GM12878 (cell line): ENCODE results near the gene SLC26A8. TPM values are rescaled to one million over a fixed set of nuclear protein-coding genes. Genes with fewer than 3 reads are reported as not detected.

Experiments used
- polyA plus RNA-seq, 11 experiments: library from polyadenylated mRNA; depleted of rRNA in 4 of 11; unstranded in 6 of 11; stranded (reverse) in 5 of 11; fragments of >200 nt; fragmentation: Nextera tagmentation in 4 of 11; fragmentation: Illumina TruSeq in 1 of 11; extraction: Ambion mirVana in 4 of 11; extraction: Trizol in 1 of 11; gene quantifications; 1 replicate in 1 of 11; 2 replicates in 10 of 11; pipeline versions ENCODE4 v1.2.1 to v1.2.3, GENCODE V29; 2011 to 2016; ENCODE audit warnings: inconsistent platforms in 2 of 11, missing spikeins in 2 of 11, low read depth in 1 of 11
- total RNA-seq, 4 experiments: library from RNA; depleted of rRNA in 3 of 4; stranded (reverse); fragments of >200 nt in 3 of 4; fragmentation: Illumina TruSeq in 1 of 4; extraction: Trizol in 1 of 4; gene quantifications; 2 replicates each; pipeline versions ENCODE4 v1.2.1 to v1.2.3, GENCODE V29; 2013 to 2021

Gene SLC26A8
- total and polyA plus RNA-seq, 10 of the 15 experiments (the other 5 are each of a cell fraction or from before 2014, with no cell fraction given), result 0.09 to 0.95 (median 0.27) TPM; not detected in 2

Other genes with a start within 250 kb of the SLC26A8 start
Only the 7 nearest of the 9 such genes appear.
- gene CLPSL1, start 243.6 kb downstream of the SLC26A8 start, total RNA-seq (2014; rRNA removed), result not detected in 2 replicates
- gene CLPSL1, start 243.6 kb downstream of the SLC26A8 start, total RNA-seq (2014; rRNA removed; fragmentation: Illumina TruSeq; extraction: Trizol), result not detected in 2 replicates
- not detected in 2 replicates for gene CLPSL1, start 243.6 kb downstream of the SLC26A8 start, total RNA-seq (2021)
- not detected in 2 replicates for gene CLPSL1, start 243.6 kb downstream of the SLC26A8 start, polyA plus RNA-seq (2011; rRNA removed)
- gene CLPSL1, start 243.6 kb downstream of the SLC26A8 start, polyA plus RNA-seq (2014; fragmentation: Illumina TruSeq; extraction: Trizol), result not detected in 2 replicates
- gene CLPSL1, start 243.6 kb downstream of the SLC26A8 start, polyA plus RNA-seq (2014; fragmentation: Nextera tagmentation; extraction: Ambion mirVana), result not detected
- not detected in 2 replicates for gene CLPSL1, start 243.6 kb downstream of the SLC26A8 start, polyA plus RNA-seq (2014; rRNA removed)
- not detected for gene CLPSL1, start 243.6 kb downstream of the SLC26A8 start, polyA plus RNA-seq (2016; fragmentation: Nextera tagmentation; extraction: Ambion mirVana)
- not detected in 2 replicates for gene CLPS, start 227.3 kb downstream of the SLC26A8 start, total RNA-seq (2014; rRNA removed)
- not detected in 2 replicates for gene CLPS, start 227.3 kb downstream of the SLC26A8 start, total RNA-seq (2014; rRNA removed; fragmentation: Illumina TruSeq; extraction: Trizol)
- 3.5 and 4.7 TPM in 2 replicates for gene CLPS, start 227.3 kb downstream of the SLC26A8 start, total RNA-seq (2021)
- not detected in 2 replicates for gene CLPS, start 227.3 kb downstream of the SLC26A8 start, polyA plus RNA-seq (2011; rRNA removed)
- gene CLPS, start 227.3 kb downstream of the SLC26A8 start, polyA plus RNA-seq (2014; fragmentation: Illumina TruSeq; extraction: Trizol), result not detected in 2 replicates
- not detected for gene CLPS, start 227.3 kb downstream of the SLC26A8 start, polyA plus RNA-seq (2014; fragmentation: Nextera tagmentation; extraction: Ambion mirVana)
- gene CLPS, start 227.3 kb downstream of the SLC26A8 start, polyA plus RNA-seq (2014; rRNA removed), result not detected in 2 replicates
- not detected for gene CLPS, start 227.3 kb downstream of the SLC26A8 start, polyA plus RNA-seq (2016; fragmentation: Nextera tagmentation; extraction: Ambion mirVana)
- 0.11 TPM in 1 of 2 replicates, not detected in the other for gene LHFPL5, start 219.3 kb downstream of the SLC26A8 start, total RNA-seq (2014; rRNA removed)
- gene LHFPL5, start 219.3 kb downstream of the SLC26A8 start, total RNA-seq (2014; rRNA removed; fragmentation: Illumina TruSeq; extraction: Trizol), result not detected in 2 replicates
- gene LHFPL5, start 219.3 kb downstream of the SLC26A8 start, total RNA-seq (2021), result not detected in 2 replicates
- gene LHFPL5, start 219.3 kb downstream of the SLC26A8 start, polyA plus RNA-seq (2011; rRNA removed), result not detected in 2 replicates
- not detected in 2 replicates for gene LHFPL5, start 219.3 kb downstream of the SLC26A8 start, polyA plus RNA-seq (2014; fragmentation: Illumina TruSeq; extraction: Trizol)
- not detected for gene LHFPL5, start 219.3 kb downstream of the SLC26A8 start, polyA plus RNA-seq (2014; fragmentation: Nextera tagmentation; extraction: Ambion mirVana)
- gene LHFPL5, start 219.3 kb downstream of the SLC26A8 start, polyA plus RNA-seq (2014; rRNA removed), result not detected in 2 replicates
- gene LHFPL5, start 219.3 kb downstream of the SLC26A8 start, polyA plus RNA-seq (2016; fragmentation: Nextera tagmentation; extraction: Ambion mirVana), result not detected
- gene SRPK1, start 103.5 kb downstream of the SLC26A8 start, total RNA-seq (2014; rRNA removed), result 71.5 and 93.1 TPM in 2 replicates
- gene SRPK1, start 103.5 kb downstream of the SLC26A8 start, total RNA-seq (2014; rRNA removed; fragmentation: Illumina TruSeq; extraction: Trizol), result 107 TPM in 2 replicates
- 81.4 and 82.7 TPM in 2 replicates for gene SRPK1, start 103.5 kb downstream of the SLC26A8 start, total RNA-seq (2021)
- 67.6 and 103 TPM in 2 replicates for gene SRPK1, start 103.5 kb downstream of the SLC26A8 start, polyA plus RNA-seq (2011; rRNA removed)
- gene SRPK1, start 103.5 kb downstream of the SLC26A8 start, polyA plus RNA-seq (2014; fragmentation: Illumina TruSeq; extraction: Trizol), result 88.9 and 125 TPM in 2 replicates
- 10 to 100 TPM; 47.4 to 90.4 TPM for gene SRPK1, start 103.5 kb downstream of the SLC26A8 start, polyA plus RNA-seq (2014; fragmentation: Nextera tagmentation; extraction: Ambion mirVana)
- gene SRPK1, start 103.5 kb downstream of the SLC26A8 start, polyA plus RNA-seq (2014; rRNA removed), result 62.0 and 68.2 TPM in 2 replicates
- gene SRPK1, start 103.5 kb downstream of the SLC26A8 start, polyA plus RNA-seq (2016; fragmentation: Nextera tagmentation; extraction: Ambion mirVana), result 100 to 1,000 TPM in 1 of 2 experiments, 10 to 100 TPM in 1; 96.8 to 112 TPM
- gene MAPK14, start 3.2 kb upstream of the SLC26A8 start, total RNA-seq (2014; rRNA removed), result 47.4 and 53.0 TPM in 2 replicates
- gene MAPK14, start 3.2 kb upstream of the SLC26A8 start, total RNA-seq (2014; rRNA removed; fragmentation: Illumina TruSeq; extraction: Trizol), result 43.6 and 44.4 TPM in 2 replicates
- gene MAPK14, start 3.2 kb upstream of the SLC26A8 start, total RNA-seq (2021), result 45.6 and 49.1 TPM in 2 replicates
- 59.5 and 67.9 TPM in 2 replicates for gene MAPK14, start 3.2 kb upstream of the SLC26A8 start, polyA plus RNA-seq (2011; rRNA removed)
- gene MAPK14, start 3.2 kb upstream of the SLC26A8 start, polyA plus RNA-seq (2014; fragmentation: Illumina TruSeq; extraction: Trizol), result 42.4 and 52.5 TPM in 2 replicates
- 10 to 100 TPM; 12.5 to 13.7 TPM for gene MAPK14, start 3.2 kb upstream of the SLC26A8 start, polyA plus RNA-seq (2014; fragmentation: Nextera tagmentation; extraction: Ambion mirVana)
- 33.0 and 39.5 TPM in 2 replicates for gene MAPK14, start 3.2 kb upstream of the SLC26A8 start, polyA plus RNA-seq (2014; rRNA removed)
- gene MAPK14, start 3.2 kb upstream of the SLC26A8 start, polyA plus RNA-seq (2016; fragmentation: Nextera tagmentation; extraction: Ambion mirVana), result 10 to 100 TPM; 37.3 to 44.2 TPM
- gene MAPK13, start 105.9 kb upstream of the SLC26A8 start, total RNA-seq (2014; rRNA removed), result 38.9 and 40.2 TPM in 2 replicates
- gene MAPK13, start 105.9 kb upstream of the SLC26A8 start, total RNA-seq (2014; rRNA removed; fragmentation: Illumina TruSeq; extraction: Trizol), result 18.4 and 19.5 TPM in 2 replicates
- gene MAPK13, start 105.9 kb upstream of the SLC26A8 start, total RNA-seq (2021), result 48.0 and 52.5 TPM in 2 replicates
- 7.5 and 8.5 TPM in 2 replicates for gene MAPK13, start 105.9 kb upstream of the SLC26A8 start, polyA plus RNA-seq (2011; rRNA removed)
- 17.2 and 34.9 TPM in 2 replicates for gene MAPK13, start 105.9 kb upstream of the SLC26A8 start, polyA plus RNA-seq (2014; fragmentation: Illumina TruSeq; extraction: Trizol)
- gene MAPK13, start 105.9 kb upstream of the SLC26A8 start, polyA plus RNA-seq (2014; fragmentation: Nextera tagmentation; extraction: Ambion mirVana), result 1 to 10 TPM; 1.8 to 3.2 TPM
- 46.3 and 48.8 TPM in 2 replicates for gene MAPK13, start 105.9 kb upstream of the SLC26A8 start, polyA plus RNA-seq (2014; rRNA removed)
- gene MAPK13, start 105.9 kb upstream of the SLC26A8 start, polyA plus RNA-seq (2016; fragmentation: Nextera tagmentation; extraction: Ambion mirVana), result 10 to 100 TPM; 46.6 TPM
- gene BRPF3, start 172.1 kb upstream of the SLC26A8 start, total RNA-seq (2014; rRNA removed), result 6.4 and 6.7 TPM in 2 replicates
- 6.3 and 7.2 TPM in 2 replicates for gene BRPF3, start 172.1 kb upstream of the SLC26A8 start, total RNA-seq (2014; rRNA removed; fragmentation: Illumina TruSeq; extraction: Trizol)
- gene BRPF3, start 172.1 kb upstream of the SLC26A8 start, total RNA-seq (2021), result 12.8 and 14.3 TPM in 2 replicates
- 5.1 and 6.7 TPM in 2 replicates for gene BRPF3, start 172.1 kb upstream of the SLC26A8 start, polyA plus RNA-seq (2011; rRNA removed)
- 11.0 and 16.1 TPM in 2 replicates for gene BRPF3, start 172.1 kb upstream of the SLC26A8 start, polyA plus RNA-seq (2014; fragmentation: Illumina TruSeq; extraction: Trizol)
- 1 to 10 TPM; 2.3 to 2.8 TPM for gene BRPF3, start 172.1 kb upstream of the SLC26A8 start, polyA plus RNA-seq (2014; fragmentation: Nextera tagmentation; extraction: Ambion mirVana)
- gene BRPF3, start 172.1 kb upstream of the SLC26A8 start, polyA plus RNA-seq (2014; rRNA removed), result 10.5 and 14.8 TPM in 2 replicates
- 1 to 10 TPM; 3.9 to 6.0 TPM for gene BRPF3, start 172.1 kb upstream of the SLC26A8 start, polyA plus RNA-seq (2016; fragmentation: Nextera tagmentation; extraction: Ambion mirVana)